Right cardiac atrium (tissue), 5 donors: ENCODE results near the gene ATF3. TPM values are rescaled to one million over a fixed set of nuclear protein-coding genes. Genes with fewer than 3 reads are reported as not detected.

Experiments used
- ATAC-seq, 2 donors: fragments of 200-7000 bp; cut with Tn5 transposase; one replicate each; pipeline versions ENCODE4 v1.8.0 to v1.9.1; 2020; ENCODE audit warnings: moderate library complexity in 2 of 2, mild to moderate bottlenecking in 1 of 2
- DNase-seq, 3 donors: peaks; one replicate each; pipeline ENCODE4 v3.0.0-alpha.2; 2020
- H3K27ac ChIP-seq: one replicate; pipeline ENCODE4 v1.5.1; 2013; ENCODE audit warnings: mild to moderate bottlenecking, low read length, control low read depth, moderate library complexity
- H3K27me3 ChIP-seq: one replicate; pipeline ENCODE4 v1.6.1; 2013; ENCODE audit not compliant: control insufficient read depth, insufficient read depth
- H3K4me1 ChIP-seq: one replicate; pipeline ENCODE4 v1.6.1; 2013; ENCODE audit warnings: low read length; ENCODE audit not compliant: control insufficient read depth, insufficient read depth
- H3K4me3 ChIP-seq: one replicate; pipeline ENCODE4 v1.5.1; 2013; ENCODE audit warnings: low read length, control low read depth
- H3K9me3 ChIP-seq: one replicate; pipeline ENCODE4 v1.6.1; 2013; ENCODE audit warnings: low read length; ENCODE audit not compliant: control insufficient read depth
- WGBS: extraction: QIAGEN DNeasy Blood & Tissue Kit; methylation state at CpG from one replicate; pipeline ENCODE4 v1.1.7; 2013; 5-methylcytosine and 5-hydroxymethylcytosine counted together
- intact Hi-C, 4 donors: fragments of 100-400 bp; cut with DNase I; formaldehyde crosslinking; loops; one replicate each; pipeline versions ENCODE4 v1.11.0 to v1.14.0; 2022 to 2023
- polyA plus RNA-seq: library from polyadenylated mRNA; stranded (reverse); fragments of 200-250 nt; gene quantifications from one replicate; pipeline ENCODE4 v1.2.3, GENCODE V29; 2013
- total RNA-seq, 4 donors: library from RNA; stranded (reverse); fragmentation: NEBNext Ultra II Directional; extraction: Animal tissue kit (Norgen Biotek cat#: 25700); gene quantifications; one replicate each; pipeline ENCODE4 v1.2.1, GENCODE V29; 2021
- donor health status: healthy with polysubstance abuse.
- donor health status: DM: no; HTN: yes; CAD: no.
- donor health status: DM: no; HTN: no; CAD: no.
- donor health status: DM: no; HTN: yes; CAD: no; lungs with severe emphysema.
- donor health status: DM: yes; HTN: yes; CAD: no.

ATF3 gene
- total and polyA plus RNA-seq, 5 donors = 6.9 to 195 (median 8.5) TPM

DNA sequence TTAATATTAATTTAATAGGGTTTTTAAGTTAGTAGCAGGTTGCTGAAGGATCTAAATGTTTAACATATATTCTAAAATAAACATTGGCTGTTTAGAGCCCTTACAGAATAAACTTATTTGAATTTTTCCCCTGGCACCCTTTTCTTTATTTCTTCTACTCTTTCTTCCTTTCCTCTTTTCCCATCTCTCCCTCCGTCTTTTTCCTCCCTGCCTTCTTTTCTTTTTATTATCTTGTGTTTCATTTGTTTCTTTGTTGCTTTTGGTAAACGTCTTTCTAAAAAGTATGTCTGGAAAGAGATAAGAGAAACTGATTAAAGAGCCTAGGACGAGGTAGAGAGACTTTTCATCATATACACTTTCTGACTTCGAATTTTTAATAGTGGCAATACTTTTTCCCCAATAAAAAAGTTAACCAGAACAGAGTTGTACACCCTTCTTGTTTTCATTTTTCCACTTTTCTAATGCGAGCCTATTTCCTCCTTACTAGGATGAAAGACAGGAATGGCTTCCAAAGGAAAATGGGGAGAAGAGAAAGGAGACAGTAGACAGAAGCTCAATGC, 39.5 kb upstream of the ATF3 start:
- ATAC-seq = no peak
- H3K27ac ChIP-seq = no peak overlapping the region
- H3K4me1 ChIP-seq = peaks cover 1% of the 10 kb centered on the region
- whole genome bisulfite sequencing = 74% methylated on average over 5 of the region's 5 CpGs
- no peaks in the 10 kb centered on the region for H3K27me3 ChIP-seq
- H3K4me3 ChIP-seq = no peak overlapping the region
- no peaks in the 10 kb centered on the region for H3K9me3 ChIP-seq
- no peak for DNase-seq
- intact Hi-C loops = loop anchor here in 2 of 4 donors (10.0 kb wide), 1 partner anchor 94 kb away; no protein-coding TSS in a partner anchor

DNA sequence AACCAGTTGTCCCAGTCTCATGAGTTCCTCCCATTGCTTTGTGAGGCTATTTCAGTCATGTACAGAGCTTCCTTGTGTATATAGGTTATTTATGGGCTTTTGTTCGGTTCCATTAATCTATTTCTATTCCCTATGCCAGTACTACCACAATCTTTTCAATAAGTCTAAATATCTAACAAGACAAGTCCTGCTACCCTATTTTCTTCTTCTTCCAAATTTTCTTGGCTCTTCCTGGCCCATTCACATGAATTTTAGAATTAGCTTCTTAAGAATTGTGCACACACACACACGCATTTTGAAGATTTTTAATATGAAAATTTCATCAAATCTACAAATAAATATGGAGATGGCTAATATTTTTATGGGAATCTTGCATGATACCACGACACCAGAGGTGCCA, 33.8 kb upstream of the ATF3 start:
- ATAC-seq (no peak), DNase-seq (no peak)
- H3K27me3 ChIP-seq = no peaks in the 10 kb centered on the region
- no peak overlapping the region for H3K27ac ChIP-seq
- 88% methylated on average over 3 of the region's 3 CpGs for WGBS
- H3K4me1 ChIP-seq = no peaks in the 10 kb centered on the region
- no peaks in the 10 kb centered on the region for H3K9me3 ChIP-seq
- no peak overlapping the region for H3K4me3 ChIP-seq
- intact Hi-C loops = no loop called here

GRCh38 chr1:212575333-212575732, 33.2 kb upstream of the ATF3 start:
- no peaks in the 10 kb centered on the region for H3K9me3 ChIP-seq
- H3K4me3 ChIP-seq = no peak overlapping the region
- DNase-seq = no peak
- ATAC-seq = no peak
- intact Hi-C loops = no loop called here
- no peak overlapping the region for H3K27ac ChIP-seq
- no peaks in the 10 kb centered on the region for H3K4me1 ChIP-seq
- 91% methylated on average over 2 of the region's 2 CpGs for WGBS
- no peaks in the 10 kb centered on the region for H3K27me3 ChIP-seq

GRCh38 chr1:212578041-212578440, 30.5 kb upstream of the ATF3 start:
- ATAC-seq (no peak), DNase-seq (no peak)
- no peaks in the 10 kb centered on the region for H3K9me3 ChIP-seq
- no peak overlapping the region for H3K4me3 ChIP-seq
- intact Hi-C loops = no loop called here
- H3K4me1 ChIP-seq = no peaks in the 10 kb centered on the region
- H3K27me3 ChIP-seq = no peaks in the 10 kb centered on the region
- WGBS = 77% methylated on average over 1 of the region's 1 CpG
- H3K27ac ChIP-seq = no peak overlapping the region

- no peaks in the 10 kb centered on the region for H3K9me3 ChIP-seq
- no peak overlapping the region for H3K4me3 ChIP-seq
- 94% methylated on average over 8 of the region's 8 CpGs for WGBS
- ATAC-seq (no peak), DNase-seq (no peak)
- no peaks in the 10 kb centered on the region for H3K27me3 ChIP-seq
- H3K27ac ChIP-seq = no peak overlapping the region
- H3K4me1 ChIP-seq = no peaks in the 10 kb centered on the region
- intact Hi-C loops = no loop called here
Measured at GRCh38 chr1:212581034-212581433, 27.5 kb upstream of the ATF3 start.

GRCh38 chr1:212582291-212582690, 26.3 kb upstream of the ATF3 start:
- ATAC-seq (no peak), DNase-seq (no peak)
- intact Hi-C loops = no loop called here
- H3K4me1 ChIP-seq = no peaks in the 10 kb centered on the region
- no peaks in the 10 kb centered on the region for H3K27me3 ChIP-seq
- 87% methylated on average over 5 of the region's 5 CpGs for WGBS
- no peaks in the 10 kb centered on the region for H3K9me3 ChIP-seq
- H3K27ac ChIP-seq = no peak overlapping the region
- H3K4me3 ChIP-seq = no peak overlapping the region

GRCh38 chr1:212582808-212583615, 25.5 kb upstream of the ATF3 start:
- Histone ChIP-seq H3K4me3 (no peak overlapping the region), H3K27ac (no peak overlapping the region), H3K4me1 (no peaks in the 10 kb centered on the region), H3K27me3 (no peaks in the 10 kb centered on the region), H3K9me3 (no peaks in the 10 kb centered on the region)
- intact Hi-C loops = no loop called here
- 88% methylated on average over 7 of the region's 7 CpGs for WGBS
- ATAC-seq (no peak), DNase-seq (no peak)

DNA sequence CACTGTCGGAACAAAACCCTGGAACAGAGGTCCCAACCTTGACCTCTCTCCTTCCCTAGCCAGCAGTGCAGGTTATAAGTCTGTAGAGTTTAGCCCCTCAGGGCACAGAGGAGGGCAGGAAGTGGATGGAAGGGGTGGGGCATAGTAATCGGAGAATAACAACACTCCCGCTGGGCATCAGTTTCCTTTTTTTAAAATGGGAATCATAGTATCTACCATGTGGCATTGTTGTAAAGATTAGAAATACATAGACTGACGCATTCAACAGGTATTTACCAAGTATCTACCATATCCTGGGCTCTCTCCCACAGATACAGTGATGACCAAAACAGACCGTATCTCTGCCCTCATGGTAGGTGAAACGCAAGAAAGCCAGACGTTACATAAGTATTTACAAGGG, 24.9 kb upstream of the ATF3 start:
- 68% methylated on average over 7 of the region's 7 CpGs for WGBS

DNA sequence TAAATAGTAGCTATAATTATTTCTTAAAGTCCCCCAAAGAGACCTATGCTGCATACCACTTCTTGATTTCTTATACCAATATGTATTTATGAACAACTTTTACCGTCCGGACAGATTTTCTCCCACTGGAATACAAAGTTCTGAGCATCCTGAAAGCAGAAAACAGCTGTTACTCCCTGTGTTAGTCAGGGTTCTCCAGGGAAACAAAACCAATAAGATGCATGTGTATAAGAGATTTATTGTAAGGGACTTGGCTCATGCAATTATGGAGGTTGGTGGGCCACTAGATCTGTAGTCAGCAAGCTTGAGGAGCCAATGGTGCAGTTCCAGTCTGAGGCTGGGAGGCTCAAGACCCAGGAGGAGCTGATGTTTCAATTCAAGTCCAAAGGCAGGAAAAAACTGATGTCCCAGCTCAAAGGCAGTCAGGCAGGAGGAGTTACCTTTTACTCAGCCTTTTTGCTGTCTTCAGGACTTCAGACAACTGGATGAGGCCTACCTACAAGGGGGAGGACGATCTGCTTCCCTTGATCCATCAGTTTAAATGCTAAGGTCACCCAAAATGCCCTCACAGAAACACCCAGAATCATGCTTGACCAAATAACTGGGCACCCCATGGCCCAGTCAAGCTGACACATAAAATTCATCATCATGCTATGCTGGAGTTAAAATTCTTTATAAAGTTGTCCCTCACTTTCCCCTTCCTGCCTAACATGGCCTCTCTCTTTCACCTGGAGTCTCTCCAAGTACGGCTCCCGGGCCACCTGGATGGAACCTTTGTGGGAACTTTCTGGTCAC, 24.3 kb upstream of the ATF3 start:
- 87% methylated on average over 5 of the region's 5 CpGs for WGBS
- Histone ChIP-seq H3K4me3 (no peak overlapping the region), H3K27me3 (no peaks in the 10 kb centered on the region), H3K27ac (no peak overlapping the region), H3K9me3 (no peaks in the 10 kb centered on the region), H3K4me1 (no peaks in the 10 kb centered on the region)
- intact Hi-C loops = no loop called here
- ATAC-seq = no peak
- DNase-seq = no peak

More for the DNA sequence above, 24.9 kb upstream of the ATF3 start:
- no peaks in the 10 kb centered on the region for H3K4me1 ChIP-seq
- H3K27ac ChIP-seq = no peak overlapping the region
- no peak for DNase-seq
- intact Hi-C loops = no loop called here
- no peaks in the 10 kb centered on the region for H3K9me3 ChIP-seq
- no peaks in the 10 kb centered on the region for H3K27me3 ChIP-seq
- no peak overlapping the region for H3K4me3 ChIP-seq
- no peak for ATAC-seq

DNA sequence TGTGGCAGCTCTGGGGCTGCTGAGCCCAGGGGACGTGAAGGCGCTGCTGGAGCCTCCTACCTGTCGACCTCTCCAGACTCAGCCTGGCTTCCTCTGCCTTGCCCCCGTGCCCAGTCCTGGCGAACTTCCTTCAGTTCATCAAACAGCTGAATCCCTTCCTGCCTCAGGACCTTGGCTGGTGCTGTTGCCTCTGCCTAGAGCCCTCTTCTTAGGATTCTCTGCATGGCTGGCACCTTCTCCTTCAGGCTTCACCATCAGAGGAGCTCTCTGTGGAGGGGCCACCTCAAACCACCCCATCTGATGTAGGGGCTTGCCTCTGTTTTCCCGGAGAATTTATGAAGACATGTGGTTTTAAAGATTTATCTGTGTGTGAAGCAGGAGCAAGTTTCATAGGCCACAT, 23.4 kb upstream of the ATF3 start:
- intact Hi-C loops = no loop called here
- H3K27me3 ChIP-seq = no peaks in the 10 kb centered on the region
- no peaks in the 10 kb centered on the region for H3K4me1 ChIP-seq
- 89% methylated on average over 6 of the region's 6 CpGs for WGBS
- no peak overlapping the region for H3K27ac ChIP-seq
- no peak overlapping the region for H3K4me3 ChIP-seq
- no peak for DNase-seq
- ATAC-seq = no peak
- no peaks in the 10 kb centered on the region for H3K9me3 ChIP-seq
